ENCODE measurements around the gene TLE7. TPM values are rescaled to one million over a fixed set of nuclear protein-coding genes. Genes with fewer than 3 reads are reported as not detected.

TLE7 gene
- polyA plus RNA-seq, 3 donors: not detected

- no peak overlapping the region for H3K27ac ChIP-seq (ENCODE audit: low read depth, low read length)
- 8% methylated on average over 18 of the region's 18 CpGs for WGBS, 3 donors
Observed at GRCh38 chr16:71425746-71426068, 16.1 kb downstream of the TLE7 start.

GRCh38 chr16:71424626-71425025 is 17.2 kb downstream of the TLE7 start:
- WGBS, 3 donors: 70 to 73% (median 70%) methylated on average over 6 of the region's 6 CpGs
- H3K27ac ChIP-seq (ENCODE audit: low read depth, low read length): no peak overlapping the region

GRCh38 chr16:71423865-71424264 is 18.0 kb downstream of the TLE7 start:
- 74 to 88% (median 78%) methylated on average over 6 to 7 of the region's 7 CpGs for WGBS, 3 donors
- H3K27ac ChIP-seq (ENCODE audit: low read depth, low read length): no peak overlapping the region

GRCh38 chr16:71423016-71423415 is 18.8 kb downstream of the TLE7 start:
- WGBS, 3 donors: 69 to 81% (median 70%) methylated on average over 2 of the region's 2 CpGs
- H3K27ac ChIP-seq (ENCODE audit: low read depth, low read length): no peak overlapping the region

- 55 to 64% (median 61%) methylated on average over 4 of the region's 4 CpGs for WGBS, 3 donors
- no peak overlapping the region for H3K27ac ChIP-seq (ENCODE audit: low read depth, low read length)
Observed at GRCh38 chr16:71421911-71422310, 19.9 kb downstream of the TLE7 start.

GRCh38 chr16:71414038-71414437 is 27.8 kb downstream of the TLE7 start:
- no peak overlapping the region for H3K27ac ChIP-seq (ENCODE audit: low read depth, low read length)
- WGBS, 3 donors: 81 to 92% (median 91%) methylated on average over 5 of the region's 5 CpGs

GRCh38 chr16:71413341-71413740 is 28.5 kb downstream of the TLE7 start:
- WGBS, 3 donors: 57 to 75% (median 70%) methylated on average over 4 of the region's 4 CpGs
- no peak overlapping the region for H3K27ac ChIP-seq (ENCODE audit: low read depth, low read length)

GRCh38 chr16:71412270-71413160 is 29.3 kb downstream of the TLE7 start:
- no peak overlapping the region for H3K27ac ChIP-seq (ENCODE audit: low read depth, low read length)
- WGBS, 3 donors: 6 to 11% (median 9%) methylated on average over 24 of the region's 24 CpGs

GRCh38 chr16:71410146-71410545 is 31.7 kb downstream of the TLE7 start:
- H3K27ac ChIP-seq (ENCODE audit: low read depth, low read length): no peak overlapping the region
- 71 to 82% (median 80%) methylated on average over 5 of the region's 5 CpGs for WGBS, 3 donors

GRCh38 chr16:71409011-71409775 is 32.7 kb downstream of the TLE7 start:
- H3K27ac ChIP-seq (ENCODE audit: low read depth, low read length): no peak overlapping the region
- 36 to 59% (median 52%) methylated on average over 16 of the region's 16 CpGs for WGBS, 3 donors

- H3K27ac ChIP-seq (ENCODE audit: low read depth, low read length): no peak overlapping the region
- WGBS, 3 donors: 33 to 43% (median 40%) methylated on average over 3 of the region's 3 CpGs
Observed at GRCh38 chr16:71408536-71408935, 33.3 kb downstream of the TLE7 start.

- 61 to 72% (median 71%) methylated on average over 1 of the region's 1 CpG for WGBS, 3 donors
Observed at GRCh38 chr16:71407731-71408130, 34.1 kb downstream of the TLE7 start.

GRCh38 chr16:71406724-71407123 is 35.1 kb downstream of the TLE7 start:
- WGBS, 3 donors: 48 to 67% (median 55%) methylated on average over 8 of the region's 8 CpGs
- H3K27ac ChIP-seq (ENCODE audit: low read depth, low read length): no peak overlapping the region

More at GRCh38 chr16:71407731-71408130, 34.1 kb downstream of the TLE7 start:
- H3K27ac ChIP-seq (ENCODE audit: low read depth, low read length): no peak overlapping the region

GRCh38 chr16:71406316-71406715 is 35.5 kb downstream of the TLE7 start:
- WGBS, 3 donors: 79 to 83% (median 82%) methylated on average over 5 of the region's 5 CpGs
- H3K27ac ChIP-seq (ENCODE audit: low read depth, low read length): no peak overlapping the region

GRCh38 chr16:71404364-71404763 is 37.5 kb downstream of the TLE7 start:
- 59 to 70% (median 69%) methylated on average over 4 of the region's 4 CpGs for WGBS, 3 donors
- no peak overlapping the region for H3K27ac ChIP-seq (ENCODE audit: low read depth, low read length)

- 67 to 79% (median 78%) methylated on average over 11 of the region's 11 CpGs for WGBS, 3 donors
- no peak overlapping the region for H3K27ac ChIP-seq (ENCODE audit: low read depth, low read length)
Observed at GRCh38 chr16:71402674-71403073, 39.2 kb downstream of the TLE7 start.

GRCh38 chr16:71402007-71402406 is 39.8 kb downstream of the TLE7 start:
- no peak overlapping the region for H3K27ac ChIP-seq (ENCODE audit: low read depth, low read length)
- 46 to 72% (median 63%) methylated on average over 6 of the region's 6 CpGs for WGBS, 3 donors

GRCh38 chr16:71399801-71400563 is 41.9 kb downstream of the TLE7 start:
- 68 to 81% (median 80%) methylated on average over 11 of the region's 11 CpGs for WGBS, 3 donors

GRCh38 chr16:71396594-71396993 is 45.3 kb downstream of the TLE7 start:
- 56 to 74% (median 63%) methylated on average over 10 of the region's 10 CpGs for WGBS, 3 donors
- no peak overlapping the region for H3K27ac ChIP-seq (ENCODE audit: low read depth, low read length)

More at GRCh38 chr16:71399801-71400563, 41.9 kb downstream of the TLE7 start:
- H3K27ac ChIP-seq (ENCODE audit: low read depth, low read length): no peak overlapping the region

All from adipose tissue (tissue), 3 donors.